ENCODE results near the gene TMEM107. TPM values are rescaled to one million over a fixed set of nuclear protein-coding genes. Genes with fewer than 3 reads are reported as not detected.

The TMEM107 gene
- total RNA-seq, 4 donors from 2014 or later: 13.7 to 21.4 (median 19.4) TPM

DNA sequence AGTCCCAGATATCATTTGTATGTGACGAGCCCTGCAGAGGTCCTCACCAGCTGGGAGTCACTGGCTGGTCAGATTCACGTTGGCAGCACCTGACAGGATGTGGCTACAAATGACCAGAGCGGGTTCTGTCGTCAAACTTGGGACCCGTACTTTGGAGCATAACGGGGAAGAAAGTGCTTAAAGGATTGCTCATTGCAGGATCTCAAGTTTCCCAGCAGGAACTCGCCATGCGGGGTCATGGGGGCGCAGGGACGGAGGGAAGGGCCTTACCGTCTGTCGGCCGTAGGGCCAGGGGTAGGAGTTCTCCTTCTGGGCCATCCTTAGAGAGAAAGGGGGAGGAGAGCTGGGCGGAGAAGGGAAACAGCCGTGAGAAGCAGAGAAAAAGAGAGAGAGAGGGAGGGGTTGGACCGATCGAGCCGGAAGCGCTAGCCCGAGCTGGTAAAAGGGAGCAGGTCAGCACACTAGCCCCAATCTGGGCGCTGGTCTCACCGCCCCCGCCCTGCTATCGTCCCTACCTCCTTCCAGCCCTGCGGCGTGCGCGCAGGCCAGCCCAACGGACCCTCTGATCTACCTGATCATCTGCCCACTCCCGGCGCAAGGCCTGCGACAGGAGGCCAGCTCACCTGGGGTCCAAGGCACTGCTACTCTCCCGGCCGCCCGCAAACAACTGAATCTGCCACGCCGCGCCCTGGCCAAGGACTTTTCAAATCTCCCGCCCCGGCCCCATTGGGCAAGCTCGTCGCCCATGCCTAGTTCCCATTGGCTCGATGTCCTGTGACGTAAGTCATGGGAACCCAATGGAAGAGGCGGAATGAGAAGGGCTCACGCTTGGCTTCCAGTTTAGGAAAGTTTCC is 34.0 kb upstream of the TMEM107 start, which contains the start of gene AURKB:
Gene AURKB, minus strand, starts transcription at position 669 of the 854 bp plus-strand sequence. Its CDS starts 351 bp downstream, at position 318.
- H3K36me3 ChIP-seq: no peaks in the 10 kb centered on the region
- H3K27me3 ChIP-seq: no peaks in the 10 kb centered on the region
- peak in 1 of 3 donors; percentile 89 for TF ChIP-seq POLR2AphosphoS5 (IDR thresholded peaks at IDR 0.05)
- TF ChIP-seq POLR2A (IDR thresholded peaks at IDR 0.05): no peak
- H3K4me3 ChIP-seq: peak within 1 kb of the TSS; percentile 57
- 3% methylated on average over 46 of the region's 46 CpGs for whole genome bisulfite sequencing
- peak within 1 kb of the TSS; percentile 74 for H3K27ac ChIP-seq
- peak; percentile 98 for DNase-seq (ENCODE audit: low spot score in 2 of 2)
- H3K4me1 ChIP-seq: peaks cover 12% of the 10 kb centered on the region
- H3K9me3 ChIP-seq: no peaks in the 10 kb centered on the region

DNA sequence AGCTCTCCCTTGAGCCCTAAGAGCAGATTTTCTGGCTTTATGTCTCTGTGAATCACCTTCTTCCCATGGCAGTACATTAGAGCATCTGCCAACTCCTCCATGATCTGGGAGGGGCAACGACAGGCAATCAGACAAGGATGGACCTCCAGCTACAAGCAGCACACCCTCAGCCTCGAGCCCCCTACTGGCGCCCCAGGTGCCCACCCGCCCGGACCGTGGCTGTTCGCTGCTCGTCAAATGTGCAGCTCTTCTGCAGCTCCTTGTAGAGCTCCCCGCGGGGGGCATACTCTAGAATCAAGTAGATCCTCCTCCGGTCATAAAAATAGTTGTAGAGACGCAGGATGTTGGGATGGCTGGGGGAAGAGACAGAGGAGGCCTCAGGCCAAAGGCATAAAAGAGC is 30.4 kb upstream of the TMEM107 start:
- 87% methylated on average over 12 of the region's 12 CpGs for WGBS
- no peaks in the 10 kb centered on the region for H3K9me3 ChIP-seq
- H3K4me1 ChIP-seq: peaks cover 12% of the 10 kb centered on the region
- DNase-seq (ENCODE audit: low spot score in 2 of 2): no peak
- H3K4me3 ChIP-seq: no peak overlapping the region
- no peaks in the 10 kb centered on the region for H3K27me3 ChIP-seq
- no peaks in the 10 kb centered on the region for H3K36me3 ChIP-seq
- no peak overlapping the region for H3K27ac ChIP-seq
- TF ChIP-seq POLR2A (IDR thresholded peaks at IDR 0.05) (no peak), POLR2AphosphoS5 (IDR thresholded peaks at IDR 0.05) (no peak), EP300 (IDR thresholded peaks at IDR 0.05) (no peak)
- TF ChIP-seq, protein P1, sequence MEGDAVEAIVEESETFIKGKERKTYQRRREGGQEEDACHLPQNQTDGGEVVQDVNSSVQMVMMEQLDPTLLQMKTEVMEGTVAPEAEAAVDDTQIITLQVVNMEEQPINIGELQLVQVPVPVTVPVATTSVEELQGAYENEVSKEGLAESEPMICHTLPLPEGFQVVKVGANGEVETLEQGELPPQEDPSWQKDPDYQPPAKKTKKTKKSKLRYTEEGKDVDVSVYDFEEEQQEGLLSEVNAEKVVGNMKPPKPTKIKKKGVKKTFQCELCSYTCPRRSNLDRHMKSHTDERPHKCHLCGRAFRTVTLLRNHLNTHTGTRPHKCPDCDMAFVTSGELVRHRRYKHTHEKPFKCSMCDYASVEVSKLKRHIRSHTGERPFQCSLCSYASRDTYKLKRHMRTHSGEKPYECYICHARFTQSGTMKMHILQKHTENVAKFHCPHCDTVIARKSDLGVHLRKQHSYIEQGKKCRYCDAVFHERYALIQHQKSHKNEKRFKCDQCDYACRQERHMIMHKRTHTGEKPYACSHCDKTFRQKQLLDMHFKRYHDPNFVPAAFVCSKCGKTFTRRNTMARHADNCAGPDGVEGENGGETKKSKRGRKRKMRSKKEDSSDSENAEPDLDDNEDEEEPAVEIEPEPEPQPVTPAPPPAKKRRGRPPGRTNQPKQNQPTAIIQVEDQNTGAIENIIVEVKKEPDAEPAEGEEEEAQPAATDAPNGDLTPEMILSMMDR (IDR thresholded peaks at IDR 0.05): no peak

DNA sequence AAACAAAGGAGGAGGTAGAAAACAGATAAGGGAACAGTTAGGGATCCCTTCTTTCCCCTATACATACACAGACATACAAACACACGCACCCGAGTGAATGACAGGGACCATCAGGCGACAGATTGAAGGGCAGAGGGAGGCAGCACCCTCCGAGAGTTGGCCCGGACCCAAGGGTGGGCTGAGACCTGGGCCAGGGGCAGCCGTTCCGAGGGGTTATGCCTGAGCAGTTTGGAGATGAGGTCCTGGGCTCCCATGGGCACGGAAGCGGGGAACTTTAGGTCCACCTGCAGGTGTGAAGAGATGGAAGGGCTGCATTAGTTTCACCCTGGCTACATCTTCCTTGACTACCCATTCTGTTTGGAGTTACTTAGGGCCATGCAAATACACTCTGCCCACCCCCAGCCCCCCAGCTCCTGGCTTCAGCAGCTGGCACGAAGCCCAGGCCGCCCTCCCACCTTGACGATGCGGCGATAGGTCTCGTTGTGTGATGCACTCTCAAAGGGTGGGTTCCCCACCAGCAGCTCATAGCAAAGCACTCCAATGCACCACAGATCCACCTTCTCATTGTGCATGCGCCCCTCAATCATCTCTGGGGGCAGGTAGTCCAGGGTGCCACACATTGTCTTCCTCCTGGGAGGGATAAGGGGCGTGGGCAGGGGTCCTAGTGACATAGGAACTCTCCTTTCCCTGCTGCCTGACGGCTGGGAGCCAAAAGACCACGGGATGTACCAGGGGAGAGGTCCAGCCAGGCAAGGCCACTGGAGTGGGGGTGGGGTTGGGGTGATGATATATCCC is 28.8 kb upstream of the TMEM107 start:
- no peak overlapping the region for H3K4me3 ChIP-seq
- H3K4me1 ChIP-seq: peaks cover 7% of the 10 kb centered on the region
- H3K27me3 ChIP-seq: no peaks in the 10 kb centered on the region
- H3K27ac ChIP-seq: no peak overlapping the region
- TF ChIP-seq EP300 (IDR thresholded peaks at IDR 0.05) (no peak), POLR2A (IDR thresholded peaks at IDR 0.05) (no peak)
- 92% methylated on average over 16 of the region's 19 CpGs for WGBS
- no peaks in the 10 kb centered on the region for H3K36me3 ChIP-seq
- H3K9me3 ChIP-seq: no peaks in the 10 kb centered on the region
- DNase-seq (ENCODE audit: low spot score in 2 of 2): no peak

DNA sequence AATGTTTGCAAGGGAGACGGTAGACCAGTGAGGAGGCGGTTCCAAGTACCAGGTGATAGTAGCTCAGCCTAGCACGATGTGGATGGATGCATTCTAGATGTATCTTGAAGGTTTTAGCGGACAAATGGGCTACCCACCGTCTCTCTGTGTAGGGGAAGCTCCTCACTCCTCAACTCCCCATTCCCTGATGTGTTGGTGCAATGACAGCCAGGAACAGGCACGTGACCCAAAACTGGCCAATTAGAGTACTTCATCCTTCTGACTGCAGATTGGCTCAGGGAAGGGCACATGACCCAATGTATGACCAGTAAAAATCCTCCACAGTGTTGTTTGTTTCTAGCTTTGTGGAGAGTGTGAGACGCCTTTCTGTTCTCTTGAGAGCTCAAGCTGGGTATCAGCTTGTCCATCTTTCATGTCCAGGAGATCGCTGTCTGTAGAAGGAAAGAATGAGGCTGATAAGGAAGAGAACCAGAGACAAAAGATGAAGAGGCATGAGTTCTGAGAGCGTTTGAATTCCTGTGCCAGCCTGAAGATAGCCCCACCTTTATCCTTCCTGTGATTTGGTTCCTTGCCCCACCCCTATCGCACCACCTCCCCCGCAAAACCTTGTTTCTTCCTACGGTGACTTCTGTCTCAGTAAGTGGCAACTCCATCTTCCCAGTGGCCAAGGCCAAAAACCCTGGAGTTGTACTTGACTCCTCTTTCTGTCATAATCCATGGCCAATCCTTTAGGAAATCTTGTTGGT is 16.1 kb upstream of the TMEM107 start:
- no peaks in the 10 kb centered on the region for H3K36me3 ChIP-seq
- TF ChIP-seq POLR2A (IDR thresholded peaks at IDR 0.05): peak in 1 of 2 donors; percentile 47
- peak in 1 of 3 donors; percentile 27 for TF ChIP-seq POLR2AphosphoS5 (IDR thresholded peaks at IDR 0.05)
- no peak for TF ChIP-seq EP300 (IDR thresholded peaks at IDR 0.05)
- no peaks in the 10 kb centered on the region for H3K27me3 ChIP-seq
- no peaks in the 10 kb centered on the region for H3K9me3 ChIP-seq
- peak overlapping the region; percentile 86 for H3K27ac ChIP-seq
- H3K4me1 ChIP-seq: peaks cover 49% of the 10 kb centered on the region
- H3K4me3 ChIP-seq: peak overlapping the region; percentile 44
- DNase-seq (ENCODE audit: low spot score in 2 of 2): peak; percentile 90 to 91
- WGBS: 3% methylated on average over 12 of the region's 12 CpGs

DNA sequence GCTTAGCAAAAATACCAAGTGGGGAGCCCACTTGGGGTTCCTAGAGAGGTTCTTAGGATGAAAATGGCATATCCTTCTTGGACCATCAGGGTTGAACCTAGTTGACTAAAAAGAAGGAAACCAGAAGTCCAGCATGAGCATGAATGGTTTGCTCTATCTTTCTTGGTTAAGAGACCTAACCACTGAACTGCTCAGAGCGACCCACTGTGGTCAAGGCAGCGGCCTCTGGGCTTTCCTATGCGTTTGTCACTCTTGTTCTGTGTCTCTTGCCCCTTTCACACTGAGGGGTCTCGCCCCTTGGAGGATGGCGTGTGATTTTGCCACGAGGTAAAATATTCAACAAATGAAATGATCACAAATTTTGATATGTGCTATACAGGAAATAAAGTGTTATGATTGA is 14.3 kb upstream of the TMEM107 start:
- DNase-seq (ENCODE audit: low spot score in 2 of 2): no peak
- 37% methylated on average over 6 of the region's 6 CpGs for WGBS
- Histone ChIP-seq H3K36me3 (no peaks in the 10 kb centered on the region), H3K4me1 (peaks cover 62% of the 10 kb centered on the region), H3K27me3 (no peaks in the 10 kb centered on the region), H3K27ac (peak overlapping the region; percentile 95), H3K9me3 (no peaks in the 10 kb centered on the region), H3K4me3 (peak overlapping the region; percentile 96)
- TF ChIP-seq, protein P1 (IDR thresholded peaks at IDR 0.05): no peak
- TF ChIP-seq POLR2AphosphoS5 (IDR thresholded peaks at IDR 0.05) (no peak), POLR2A (IDR thresholded peaks at IDR 0.05) (no peak), EP300 (IDR thresholded peaks at IDR 0.05) (no peak)

DNA sequence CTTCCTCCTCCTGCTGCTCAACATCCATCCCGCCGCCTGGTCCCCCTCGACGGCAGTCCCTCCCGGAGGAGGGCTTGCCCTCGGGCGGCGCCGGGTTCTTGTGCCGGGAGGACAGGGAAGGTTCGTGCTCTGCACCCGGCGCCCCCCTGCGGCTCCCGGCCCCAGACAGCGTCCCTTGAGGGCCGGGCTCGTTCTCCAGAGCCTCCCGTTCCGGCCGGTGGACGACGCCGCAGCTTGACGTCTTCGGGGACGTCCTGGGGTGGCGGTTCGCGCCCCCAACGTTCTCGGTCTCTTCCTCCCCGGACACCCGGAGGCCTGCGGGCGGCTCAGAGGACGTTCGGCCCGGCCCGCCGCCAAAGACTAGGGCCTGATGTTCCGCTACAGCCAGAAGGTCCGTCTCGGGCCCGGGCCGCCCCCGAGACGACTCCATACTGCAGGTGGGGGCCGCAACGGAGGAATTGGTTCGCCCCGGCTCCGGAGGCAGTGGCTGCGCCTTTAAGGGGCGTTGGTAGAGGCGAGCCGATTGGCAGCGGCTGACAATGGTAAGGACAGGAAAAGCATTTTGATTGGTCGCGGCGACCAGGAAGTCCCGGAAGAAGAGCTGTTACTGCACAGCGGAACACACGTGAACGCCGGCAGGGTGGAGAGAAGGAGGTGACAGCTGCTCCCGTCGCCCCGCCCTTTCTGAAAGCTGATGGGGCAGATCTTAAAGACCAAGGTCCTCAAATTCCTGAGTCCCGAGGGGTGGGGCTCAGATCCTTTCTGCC is 13.7 kb upstream of the TMEM107 start, which contains the start of gene BORCS6:
Gene BORCS6, minus strand, starts transcription at position 470 of the 767 bp plus-strand sequence. Its CDS starts 40 bp downstream, at position 430.
- H3K27me3 ChIP-seq: no peaks in the 10 kb centered on the region
- peak within 1 kb of the TSS; percentile 96 for H3K4me3 ChIP-seq
- peak within 1 kb of the TSS; percentile 95 for H3K27ac ChIP-seq
- H3K4me1 ChIP-seq: peaks cover 63% of the 10 kb centered on the region
- H3K9me3 ChIP-seq: no peaks in the 10 kb centered on the region
- 0% methylated on average over 25 of the region's 70 CpGs for WGBS
- no peaks in the 10 kb centered on the region for H3K36me3 ChIP-seq
- TF ChIP-seq, protein P1 (IDR thresholded peaks at IDR 0.05): no peak
- peak in 1 of 3 donors; percentile 3 for TF ChIP-seq POLR2AphosphoS5 (IDR thresholded peaks at IDR 0.05)
- peak; percentile 98 to 99 for DNase-seq (ENCODE audit: low spot score in 2 of 2)
